Mononuclear cell (primary cell): ENCODE measurements around the gene DMPK. TPM values are rescaled to one million over a fixed set of nuclear protein-coding genes. Genes with fewer than 3 reads are reported as not detected.
"Not testable (repeated sequence)": the region's sequence is repeated elsewhere in the genome, so short reads cannot be mapped to it uniquely, and the experiment has no call there.

ENCODE experiments used
- H3K27me3 ChIP-seq: 2 replicates; pipeline ENCODE4 v1.6.0; 2011; ENCODE audit warnings: low read length, control low read depth; ENCODE audit not compliant: insufficient read depth
- H3K4me1 ChIP-seq: 2 replicates; pipeline ENCODE4 v1.5.1; 2011; ENCODE audit warnings: mild to moderate bottlenecking, low read length, control low read depth; ENCODE audit not compliant: insufficient read depth
- H3K4me3 ChIP-seq: 2 replicates; pipeline ENCODE4 v1.5.1; 2011; ENCODE audit warnings: mild to moderate bottlenecking, low read length, moderate library complexity
- H3K9me3 ChIP-seq: 2 replicates; pipeline ENCODE4 v1.5.1; 2011; ENCODE audit warnings: low read depth, mild to moderate bottlenecking, control low read depth, low read length
- total RNA-seq: library from RNA; depleted of rRNA; stranded (reverse); fragments of >200 nt; gene quantifications from one replicate; pipeline ENCODE4 v1.2.3, GENCODE V29; 2012

The DMPK gene
- total RNA-seq, 1 donor: 5.8 TPM

DNA sequence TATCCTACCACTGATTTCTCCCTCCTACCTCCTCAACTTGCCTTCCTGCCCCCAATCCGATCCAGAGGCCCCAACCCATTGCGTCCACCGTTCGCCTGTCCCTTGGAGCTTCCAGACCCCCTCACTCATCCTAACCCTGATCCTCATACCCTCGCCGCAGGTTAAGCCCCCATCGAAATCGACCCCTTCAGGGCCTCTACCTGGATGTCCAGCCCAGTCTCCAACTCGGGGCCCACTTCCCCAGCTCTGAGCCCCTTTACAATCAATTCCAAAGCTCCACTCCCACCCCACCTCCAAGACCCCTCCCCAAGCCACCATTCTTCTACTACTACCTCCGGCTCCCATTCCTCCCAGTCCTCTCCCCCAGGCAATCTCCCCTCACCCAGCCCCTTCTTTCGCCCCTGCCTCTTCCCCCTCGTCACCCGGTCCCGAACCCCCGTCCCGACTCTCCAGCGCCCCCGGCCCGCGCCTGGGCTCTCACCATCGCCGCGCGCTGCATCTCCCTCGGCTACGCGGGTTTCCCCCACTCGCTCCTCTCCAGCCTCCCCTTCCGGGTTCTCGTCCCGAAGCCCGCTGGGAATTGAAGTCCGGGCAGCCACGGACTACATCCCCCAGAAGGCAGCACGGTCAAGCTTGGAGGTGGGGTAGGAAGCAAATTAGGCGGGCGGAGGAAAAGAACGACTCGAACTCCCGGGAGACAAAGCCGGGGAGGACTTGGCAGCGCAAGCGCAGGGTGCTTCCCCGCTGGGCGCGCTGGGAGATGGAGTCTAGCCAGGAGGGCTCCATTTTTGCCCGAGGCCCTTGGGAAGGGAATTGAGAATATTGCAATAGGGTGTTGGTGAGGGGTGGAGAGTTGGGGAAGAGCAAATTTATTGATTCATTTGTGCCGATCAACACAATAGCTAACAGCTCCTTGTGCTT, 51.7 kb downstream of the DMPK start, which contains the start of gene FBXO46:
Gene FBXO46, minus strand, starts transcription at position 529 of the 921 bp plus-strand sequence. CDS start 17,401 bp downstream, outside the sequence.
- H3K4me3 ChIP-seq: peak within 1 kb of the TSS; percentile 53

DNA sequence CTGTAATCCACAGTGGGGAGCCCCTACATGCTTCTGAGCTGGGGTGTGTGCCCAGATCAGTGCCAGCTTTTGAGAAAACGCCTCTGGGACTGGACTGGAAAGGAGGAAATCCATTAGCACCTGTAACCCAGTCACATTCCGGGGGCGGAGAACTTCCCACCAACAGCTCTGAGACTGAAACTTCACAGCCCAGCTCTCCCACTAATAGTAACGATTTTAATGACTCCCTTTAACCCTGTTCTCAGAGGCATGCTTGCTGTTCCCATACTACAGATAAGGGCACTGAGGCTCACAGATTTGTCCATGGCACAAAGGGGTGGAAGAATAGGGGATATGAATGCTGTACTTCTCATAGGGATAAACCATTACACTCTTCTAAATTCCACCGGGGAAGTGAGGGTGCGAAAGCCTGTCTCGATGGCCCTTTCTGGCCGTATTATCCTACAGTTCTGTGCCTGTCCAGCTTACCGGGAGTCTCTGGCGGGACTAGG, 52.4 kb downstream of the DMPK start:
- Histone ChIP-seq H3K9me3 (no peaks in the 10 kb centered on the region), H3K27me3 (no peaks in the 10 kb centered on the region), H3K4me1 (peaks cover 19% of the 10 kb centered on the region), H3K4me3 (peak overlapping the region; percentile 53)

More for the DNA sequence above, 51.7 kb downstream of the DMPK start, which contains the start of gene FBXO46:
- Histone ChIP-seq H3K9me3 (no peaks in the 10 kb centered on the region), H3K27me3 (no peaks in the 10 kb centered on the region), H3K4me1 (peaks cover 19% of the 10 kb centered on the region)

DNA sequence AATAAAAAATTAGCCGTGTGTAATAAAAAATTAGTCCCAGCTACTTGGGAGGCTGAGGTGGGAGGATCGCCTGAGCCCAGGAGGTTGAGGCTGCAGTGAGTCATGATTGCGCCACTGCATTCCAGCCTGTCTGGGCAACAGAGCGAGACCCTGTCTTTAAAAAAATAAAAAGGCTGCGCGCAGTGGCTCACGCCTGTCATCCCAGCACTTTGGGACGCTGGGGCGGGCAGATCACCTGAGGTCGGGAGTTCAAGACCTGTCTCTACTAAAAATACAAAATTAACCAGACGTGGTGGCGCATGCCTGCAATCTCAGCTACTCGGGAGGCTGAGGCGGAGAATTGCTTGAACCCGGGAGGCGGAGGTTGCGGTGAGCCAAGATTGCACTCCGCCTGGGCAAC, 53.6 kb downstream of the DMPK start:
- not testable (repeated sequence) for H3K9me3 ChIP-seq, H3K4me3 ChIP-seq, H3K27me3 ChIP-seq
- H3K4me1 ChIP-seq: peaks cover 19% of the 10 kb centered on the region

DNA sequence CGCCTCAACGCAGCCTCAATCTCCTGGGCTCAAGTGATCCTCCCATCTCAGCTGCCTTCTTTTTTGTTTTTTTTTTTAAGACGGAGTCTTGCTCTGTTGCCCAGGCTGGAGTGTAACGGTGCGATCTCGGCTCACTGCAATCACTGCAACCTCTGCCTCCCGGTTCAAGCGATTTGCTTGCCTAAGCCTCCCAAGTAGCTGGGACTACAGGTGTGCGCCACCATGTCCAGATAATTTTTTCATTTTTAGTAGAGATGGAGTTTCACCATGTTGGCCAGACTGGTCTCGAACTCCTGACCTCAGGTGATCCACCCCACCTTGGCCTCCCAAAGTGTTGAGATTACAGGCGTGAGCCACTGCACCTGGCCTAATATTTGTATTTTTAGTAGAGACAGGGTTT, 62.2 kb downstream of the DMPK start:
- peaks cover 24% of the 10 kb centered on the region for H3K4me1 ChIP-seq
- H3K4me3 ChIP-seq, H3K27me3 ChIP-seq, H3K9me3 ChIP-seq: not testable (repeated sequence)

Other genes starting within 250 kb of the DMPK start
- gene OPA3, start 197.7 kb downstream of the DMPK start, total RNA-seq: 3.4 TPM
- gene GPR4, start 180.3 kb downstream of the DMPK start, total RNA-seq: not detected
- gene EML2, start 143.1 kb downstream of the DMPK start, total RNA-seq: 13.9 TPM
- gene GIPR, start 114.3 kb downstream of the DMPK start, total RNA-seq: 1.2 TPM
- gene SNRPD2, start 90.5 kb downstream of the DMPK start, total RNA-seq: 158 TPM
- 2.5 TPM for gene QPCTL, start 89.8 kb downstream of the DMPK start, total RNA-seq
- 8.0 TPM for gene FBXO46, start 51.6 kb downstream of the DMPK start, total RNA-seq
- not detected for gene MEIOSIN, start 49.1 kb downstream of the DMPK start, total RNA-seq
- gene SIX5, start 13.2 kb downstream of the DMPK start, total RNA-seq: under 0.01 TPM
- 15.2 TPM for gene DMWD, start 10.4 kb upstream of the DMPK start, total RNA-seq
- gene RSPH6A, start 32.8 kb upstream of the DMPK start, total RNA-seq: 0.10 TPM
- gene SYMPK, start 80.7 kb upstream of the DMPK start, total RNA-seq: 27.2 TPM
- gene FOXA3, start 81.8 kb upstream of the DMPK start, total RNA-seq: not detected
- 17.3 TPM for gene IRF2BP1, start 103.7 kb upstream of the DMPK start, total RNA-seq
- 1.3 TPM for gene MYPOP, start 120.1 kb upstream of the DMPK start, total RNA-seq
- gene NANOS2, start 132.3 kb upstream of the DMPK start, total RNA-seq: not detected
- gene NOVA2, start 191.4 kb upstream of the DMPK start, total RNA-seq: under 0.01 TPM
- 0.94 TPM for gene CCDC61, start 213.0 kb upstream of the DMPK start, total RNA-seq
- not detected for gene PGLYRP1, start 240.6 kb upstream of the DMPK start, total RNA-seq